Measurements from ENCODE around the gene TPCN1.

DNA sequence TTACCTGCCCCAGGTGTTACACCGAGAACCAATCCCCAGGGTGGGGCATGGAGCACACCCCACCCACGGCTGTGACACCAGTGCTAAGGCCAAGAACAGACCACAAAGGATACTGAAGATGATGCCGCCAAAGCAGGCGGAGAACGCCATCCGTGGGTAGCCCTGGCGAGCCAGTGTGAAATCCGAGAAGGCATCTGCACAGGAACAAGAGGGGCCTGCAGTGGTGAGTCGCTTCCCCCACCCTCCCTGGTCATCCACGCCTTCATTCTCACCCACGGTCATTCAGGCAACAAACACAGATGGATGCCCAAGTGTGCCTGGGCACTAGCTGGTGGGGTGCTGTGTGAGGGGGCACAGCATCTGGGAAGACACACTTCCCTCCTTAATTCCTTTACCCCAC is 85.1 kb downstream of the TPCN1 start:
- TF ChIP-seq, protein P1, sequence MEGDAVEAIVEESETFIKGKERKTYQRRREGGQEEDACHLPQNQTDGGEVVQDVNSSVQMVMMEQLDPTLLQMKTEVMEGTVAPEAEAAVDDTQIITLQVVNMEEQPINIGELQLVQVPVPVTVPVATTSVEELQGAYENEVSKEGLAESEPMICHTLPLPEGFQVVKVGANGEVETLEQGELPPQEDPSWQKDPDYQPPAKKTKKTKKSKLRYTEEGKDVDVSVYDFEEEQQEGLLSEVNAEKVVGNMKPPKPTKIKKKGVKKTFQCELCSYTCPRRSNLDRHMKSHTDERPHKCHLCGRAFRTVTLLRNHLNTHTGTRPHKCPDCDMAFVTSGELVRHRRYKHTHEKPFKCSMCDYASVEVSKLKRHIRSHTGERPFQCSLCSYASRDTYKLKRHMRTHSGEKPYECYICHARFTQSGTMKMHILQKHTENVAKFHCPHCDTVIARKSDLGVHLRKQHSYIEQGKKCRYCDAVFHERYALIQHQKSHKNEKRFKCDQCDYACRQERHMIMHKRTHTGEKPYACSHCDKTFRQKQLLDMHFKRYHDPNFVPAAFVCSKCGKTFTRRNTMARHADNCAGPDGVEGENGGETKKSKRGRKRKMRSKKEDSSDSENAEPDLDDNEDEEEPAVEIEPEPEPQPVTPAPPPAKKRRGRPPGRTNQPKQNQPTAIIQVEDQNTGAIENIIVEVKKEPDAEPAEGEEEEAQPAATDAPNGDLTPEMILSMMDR (IDR thresholded peaks at IDR 0.05): no peak
- no peak for TF ChIP-seq EP300 (IDR thresholded peaks at IDR 0.05; ENCODE audit: low read depth)

All from transverse colon (tissue), 3 donors.